ENCODE measurements around the gene GRIN2C.

GRCh38 chr17:74799097-74799496 lies 60.6 kb downstream of the GRIN2C start:
- no peak for TF ChIP-seq CTCF (IDR thresholded peaks at IDR 0.05; ENCODE audit: low read depth, low read length)
- TF ChIP-seq, protein P1, sequence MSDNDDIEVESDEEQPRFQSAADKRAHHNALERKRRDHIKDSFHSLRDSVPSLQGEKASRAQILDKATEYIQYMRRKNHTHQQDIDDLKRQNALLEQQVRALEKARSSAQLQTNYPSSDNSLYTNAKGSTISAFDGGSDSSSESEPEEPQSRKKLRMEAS (IDR thresholded peaks at IDR 0.05; ENCODE audit: low read depth, low read length) = no peak

Data from NB4 (cell line).